H7 (cell line): ENCODE measurements around the gene GPR78. TPM values are rescaled to one million over a fixed set of nuclear protein-coding genes. Genes with fewer than 3 reads are reported as not detected.
"Not testable (repeated sequence)": the region's sequence is repeated elsewhere in the genome, so short reads cannot be mapped to it uniquely, and the experiment has no call there.

Experiments
- DNase-seq: peaks from one replicate; pipeline ENCODE4 v3.0.0; 2012
- H3K27me3 ChIP-seq: 2 replicates; pipeline ENCODE4 v1.6.0; 2011; ENCODE audit warnings: mild to moderate bottlenecking, low read length; ENCODE audit not compliant: control insufficient read depth, insufficient read depth
- H3K36me3 ChIP-seq: replicated peaks from 2 replicates; pipeline ENCODE4 v1.5.1; 2011; ENCODE audit warnings: low read length; ENCODE audit not compliant: control insufficient read depth, insufficient read depth
- H3K4me3 ChIP-seq: 2 replicates; pipeline ENCODE4 v1.5.1; 2011; ENCODE audit warnings: low read depth, mild to moderate bottlenecking, control low read depth, low read length, moderate library complexity; ENCODE audit not compliant: insufficient read depth
- total RNA-seq: library from RNA; depleted of rRNA; stranded (reverse); fragments of >200 nt; shearing (Covaris generic); gene quantifications from 2 replicates; pipeline ENCODE4 v1.2.3, GENCODE V29; 2014

The GPR78 gene
- total RNA-seq, 1 experiment from 2014 or later, result 1.5 TPM

DNA sequence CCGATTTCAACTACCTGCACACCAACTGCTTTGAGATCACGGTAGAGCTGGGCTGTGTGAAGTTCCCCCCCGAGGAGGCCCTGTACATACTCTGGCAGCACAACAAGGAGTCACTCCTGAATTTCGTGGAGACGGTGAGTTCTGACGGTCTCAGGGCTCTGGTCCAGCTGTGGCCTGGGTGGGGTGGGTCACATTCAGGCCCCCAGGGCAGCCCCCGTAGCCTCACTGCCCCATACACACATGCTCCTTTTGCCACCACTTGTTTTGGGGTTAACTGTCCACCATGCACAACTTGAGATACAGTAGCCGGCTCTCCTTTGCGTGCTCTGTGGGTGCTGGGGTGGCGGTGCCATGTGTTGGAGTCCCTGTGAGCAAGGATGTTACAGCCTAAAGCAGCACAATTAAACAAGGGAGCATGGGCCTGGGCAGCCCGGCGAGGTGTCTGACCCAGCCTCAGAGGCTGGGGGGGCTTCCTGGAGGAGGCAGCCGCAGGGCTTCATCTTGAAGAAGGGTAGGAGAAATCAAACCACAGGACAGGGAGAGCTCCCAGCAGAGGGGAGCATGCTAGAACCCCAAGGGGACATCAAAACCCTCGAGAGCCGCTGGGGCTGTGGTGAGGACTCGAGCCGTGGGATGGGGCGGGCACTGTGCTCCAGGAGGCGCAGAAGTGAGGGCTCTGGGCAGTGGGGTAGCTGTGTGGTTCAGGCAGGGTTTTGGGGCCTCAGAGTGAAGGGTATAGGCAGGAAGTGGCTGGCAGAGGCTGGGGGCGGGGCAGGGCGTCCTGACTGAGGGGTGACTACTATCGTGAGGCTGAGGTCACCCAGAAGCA is 34.4 kb downstream of the GPR78 start:
- no peak for DNase-seq
- Histone ChIP-seq H3K27me3 (no peaks in the 10 kb centered on the region), H3K4me3 (no peak overlapping the region), H3K36me3 (peaks cover 1% of the 10 kb centered on the region)

DNA sequence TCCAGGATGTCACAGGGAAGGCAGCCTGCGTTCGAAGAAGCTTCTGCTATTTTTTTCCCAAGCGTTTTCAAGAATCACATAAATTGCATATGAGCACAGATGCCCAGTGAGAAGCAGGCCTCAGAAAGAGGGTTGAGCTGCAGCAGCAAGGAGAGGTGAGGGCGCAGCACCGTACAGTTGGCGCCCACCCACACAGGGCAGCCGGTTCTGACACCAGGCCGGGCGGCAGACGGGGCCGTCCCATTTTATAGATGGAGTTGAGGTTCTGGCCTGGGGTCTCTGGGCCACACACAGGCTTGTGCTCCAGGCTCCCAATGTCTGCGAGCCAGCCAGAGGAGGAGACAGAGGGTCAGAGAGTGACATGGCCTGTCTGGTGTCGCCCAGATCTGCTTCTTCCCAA is 35.2 kb downstream of the GPR78 start:
- Histone ChIP-seq H3K27me3 (no peaks in the 10 kb centered on the region), H3K36me3 (peaks cover 1% of the 10 kb centered on the region), H3K4me3 (no peak overlapping the region)
- DNase-seq, result no peak

DNA sequence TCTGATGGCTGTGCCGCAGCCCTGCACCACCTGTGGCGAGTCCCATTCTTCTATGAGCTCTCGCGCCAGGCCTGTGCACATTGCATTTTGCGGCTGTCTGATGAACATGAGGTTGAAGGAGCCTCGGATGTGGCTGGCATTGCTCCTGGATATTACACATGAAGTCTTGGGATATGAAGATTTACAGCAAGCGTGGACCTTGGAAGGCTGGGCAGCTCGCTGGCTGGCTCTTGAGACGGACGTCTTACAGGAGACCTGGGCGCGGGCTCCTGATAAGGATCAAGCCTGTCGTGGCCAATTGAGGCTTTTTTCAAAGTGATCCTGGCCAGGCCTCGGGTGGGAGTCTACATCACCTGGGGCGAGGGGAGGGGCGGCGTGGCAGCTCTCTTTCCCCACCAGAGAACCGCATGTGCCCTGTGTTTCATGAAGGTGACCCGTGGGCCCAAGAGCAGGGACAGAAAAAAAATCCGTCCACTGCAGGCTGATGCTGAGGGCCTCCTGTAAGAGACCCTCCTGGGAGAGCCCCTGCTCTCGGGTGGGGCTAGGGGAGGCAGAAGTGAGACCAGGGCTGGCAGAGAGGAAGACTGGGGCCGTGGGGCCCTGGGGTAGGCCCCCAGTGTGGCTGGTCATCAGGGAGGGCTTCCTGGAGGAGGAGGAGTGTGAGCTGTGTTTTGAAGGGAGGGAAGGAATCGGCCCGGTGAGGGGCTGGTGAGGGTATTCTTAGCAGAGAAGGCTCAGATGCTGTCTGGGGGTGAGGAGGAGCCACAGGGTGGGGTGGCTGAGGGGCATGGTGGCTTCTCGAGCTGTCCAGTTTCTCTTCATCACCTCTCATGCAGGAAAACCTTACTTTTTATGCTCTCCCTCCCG is 36.0 kb downstream of the GPR78 start:
- Histone ChIP-seq H3K27me3 (no peaks in the 10 kb centered on the region), H3K36me3 (peaks cover 1% of the 10 kb centered on the region), H3K4me3 (no peak overlapping the region)
- no peak for DNase-seq

DNA sequence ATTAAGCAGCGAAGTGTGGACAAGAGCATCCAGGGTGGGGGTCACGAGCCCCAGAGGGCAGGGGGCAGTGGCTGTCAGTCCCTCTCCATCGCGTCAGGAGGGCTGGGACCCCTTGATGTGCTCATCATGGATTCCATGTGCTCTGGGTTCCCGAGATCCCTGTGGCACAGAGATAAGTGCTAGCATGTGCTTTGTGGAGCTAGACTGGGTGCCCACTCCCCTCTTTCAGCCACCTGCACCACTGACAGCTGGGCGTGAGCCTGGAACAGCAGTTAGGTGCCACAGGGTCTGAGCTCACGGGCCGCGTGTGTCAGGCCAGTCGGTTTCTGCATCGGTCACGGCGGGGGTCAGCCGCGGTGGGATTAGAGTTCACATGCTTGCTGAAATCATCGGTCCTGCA is 36.6 kb downstream of the GPR78 start:
- no peak for DNase-seq
- Histone ChIP-seq H3K27me3 (no peaks in the 10 kb centered on the region), H3K4me3 (no peak overlapping the region), H3K36me3 (peaks cover 1% of the 10 kb centered on the region)

DNA sequence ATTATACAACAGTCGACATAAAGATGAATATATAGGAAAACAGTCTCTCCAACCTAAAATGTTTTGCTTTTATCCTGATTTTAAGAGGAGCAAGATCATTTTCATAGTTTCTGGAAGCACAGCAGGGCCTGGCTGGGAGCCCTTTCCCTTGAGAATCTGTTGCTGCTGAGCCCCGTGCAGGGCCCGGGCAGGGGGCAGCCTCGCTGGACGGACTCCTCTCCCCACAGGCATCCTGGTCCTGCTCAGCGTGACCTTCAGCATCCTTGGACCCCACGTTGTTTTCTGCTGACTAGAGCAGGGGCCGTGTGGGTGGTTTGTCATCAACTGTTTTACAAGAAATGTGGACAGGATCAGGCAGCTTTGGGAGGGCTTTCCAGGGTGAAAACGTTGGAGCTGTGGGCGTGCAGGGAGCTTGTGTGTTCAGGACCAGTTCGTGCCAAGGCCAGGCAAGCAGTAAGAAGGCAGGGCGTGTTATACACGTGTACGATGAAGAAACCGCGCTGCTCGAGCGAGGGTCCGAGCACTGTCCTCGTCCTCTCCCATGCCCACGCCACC is 37.4 kb downstream of the GPR78 start:
- no peak for DNase-seq
- H3K36me3 ChIP-seq, result peaks cover 1% of the 10 kb centered on the region
- no peaks in the 10 kb centered on the region for H3K27me3 ChIP-seq
- no peak overlapping the region for H3K4me3 ChIP-seq

DNA sequence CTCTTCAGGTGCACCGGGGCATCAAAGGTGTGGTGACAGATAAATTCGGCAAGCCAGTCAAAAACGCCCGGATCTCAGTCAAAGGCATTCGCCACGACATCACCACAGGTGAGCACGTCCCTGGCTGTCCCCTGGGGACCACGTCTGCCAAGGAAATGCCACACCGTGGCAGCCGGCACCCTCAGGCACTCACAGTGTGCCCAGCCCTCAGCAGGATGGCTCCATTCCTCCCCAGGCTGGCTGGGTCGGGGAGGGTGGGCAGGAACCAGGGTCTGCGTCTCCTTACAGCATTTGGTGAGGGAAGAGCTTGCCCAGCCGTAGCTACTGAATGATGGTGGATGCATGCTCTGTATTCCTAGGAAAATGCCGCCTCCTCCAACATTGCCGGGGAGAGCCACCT is 38.2 kb downstream of the GPR78 start:
- peaks cover 1% of the 10 kb centered on the region for H3K36me3 ChIP-seq
- DNase-seq, result no peak
- H3K4me3 ChIP-seq, result no peak overlapping the region
- no peaks in the 10 kb centered on the region for H3K27me3 ChIP-seq

DNA sequence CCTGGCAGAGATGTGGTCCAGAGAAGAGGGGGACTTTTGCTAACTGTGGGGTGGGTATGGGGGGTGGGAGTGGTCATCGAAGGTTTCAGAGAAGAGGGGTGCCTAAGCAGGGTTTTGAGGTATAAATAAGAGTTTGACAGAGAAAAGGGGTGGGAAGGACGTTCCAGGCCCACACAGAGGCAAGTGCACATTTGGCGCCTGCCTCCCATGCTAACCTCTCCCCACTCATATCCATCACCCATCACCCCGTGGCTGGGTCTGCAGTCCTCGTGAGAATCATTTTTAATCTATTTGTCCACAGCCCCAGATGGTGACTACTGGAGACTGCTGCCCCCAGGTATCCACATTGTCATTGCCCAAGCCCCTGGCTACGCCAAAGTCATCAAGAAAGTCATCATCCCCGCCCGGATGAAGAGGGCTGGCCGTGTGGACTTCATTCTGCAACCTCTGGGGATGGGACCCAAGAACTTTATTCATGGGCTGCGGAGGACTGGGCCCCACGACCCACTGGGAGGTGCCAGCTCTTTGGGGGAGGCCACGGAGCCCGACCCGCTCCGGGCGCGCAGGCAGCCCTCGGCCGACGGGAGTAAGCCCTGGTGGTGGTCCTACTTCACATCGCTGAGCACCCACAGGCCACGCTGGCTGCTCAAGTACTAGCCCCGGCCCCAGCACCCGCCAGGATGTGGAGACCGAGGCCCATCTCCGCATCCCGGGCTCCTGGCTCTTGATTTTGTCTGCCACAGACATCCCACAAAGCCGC is 38.9 kb downstream of the GPR78 start:
- no peak for DNase-seq
- Histone ChIP-seq H3K27me3 (no peaks in the 10 kb centered on the region), H3K4me3 (no peak overlapping the region), H3K36me3 (peaks cover 1% of the 10 kb centered on the region)

DNA sequence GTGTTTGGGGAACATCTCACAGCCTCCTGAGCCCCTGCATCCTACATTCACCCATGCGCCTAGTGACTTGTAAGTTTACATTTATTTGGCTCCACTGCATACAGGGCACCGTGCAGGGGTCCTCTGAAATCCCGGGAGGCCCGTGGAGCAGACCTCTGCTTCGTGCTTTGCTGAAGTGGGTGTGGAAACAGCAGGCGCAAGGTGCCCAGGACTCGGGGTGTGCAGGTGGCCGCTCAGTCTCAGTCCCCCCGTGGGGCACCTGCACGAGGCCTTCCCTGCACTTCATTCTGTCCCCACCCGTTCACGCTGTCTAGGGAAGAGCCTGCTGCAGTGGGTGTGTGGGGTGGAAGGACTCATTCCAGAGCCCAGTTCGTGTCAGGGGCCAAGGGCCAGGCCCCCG is 40.9 kb downstream of the GPR78 start:
- H3K4me3 ChIP-seq, H3K36me3 ChIP-seq, H3K27me3 ChIP-seq, DNase-seq: not testable (repeated sequence)

DNA sequence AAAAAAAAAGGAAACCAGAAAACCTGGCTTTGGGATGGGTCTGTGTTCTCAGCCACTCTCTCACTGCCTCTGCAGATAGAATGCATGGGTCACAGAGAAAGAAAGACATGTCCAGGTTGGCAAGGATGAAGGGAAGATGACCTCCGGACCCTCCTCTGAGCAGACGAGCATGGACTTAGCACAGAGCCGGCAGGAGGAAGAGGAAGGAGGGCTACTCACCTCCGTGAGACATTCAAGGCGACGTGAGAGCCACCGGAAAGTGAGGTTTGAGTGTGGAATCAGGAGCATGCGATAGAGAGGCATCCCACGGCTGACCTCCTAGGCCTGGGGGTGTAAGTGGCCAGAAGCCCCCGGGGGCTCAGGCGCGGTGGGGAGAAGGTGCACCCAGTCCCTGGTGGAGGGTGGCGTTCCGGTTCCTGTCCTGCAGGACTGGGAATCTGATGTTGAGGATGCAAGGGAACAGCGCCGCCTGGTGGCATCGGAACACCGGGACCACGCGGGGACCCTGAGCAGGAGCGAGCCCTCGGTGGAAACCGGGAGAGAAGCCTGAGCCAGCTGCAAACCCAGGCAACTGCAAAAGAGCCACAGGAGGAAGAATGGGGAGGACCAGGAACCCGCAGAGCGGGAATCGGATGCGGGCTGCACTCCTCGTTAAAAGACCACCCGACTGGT is 44.5 kb downstream of the GPR78 start:
- not testable (repeated sequence) for H3K36me3 ChIP-seq, H3K27me3 ChIP-seq, H3K4me3 ChIP-seq, DNase-seq

DNA sequence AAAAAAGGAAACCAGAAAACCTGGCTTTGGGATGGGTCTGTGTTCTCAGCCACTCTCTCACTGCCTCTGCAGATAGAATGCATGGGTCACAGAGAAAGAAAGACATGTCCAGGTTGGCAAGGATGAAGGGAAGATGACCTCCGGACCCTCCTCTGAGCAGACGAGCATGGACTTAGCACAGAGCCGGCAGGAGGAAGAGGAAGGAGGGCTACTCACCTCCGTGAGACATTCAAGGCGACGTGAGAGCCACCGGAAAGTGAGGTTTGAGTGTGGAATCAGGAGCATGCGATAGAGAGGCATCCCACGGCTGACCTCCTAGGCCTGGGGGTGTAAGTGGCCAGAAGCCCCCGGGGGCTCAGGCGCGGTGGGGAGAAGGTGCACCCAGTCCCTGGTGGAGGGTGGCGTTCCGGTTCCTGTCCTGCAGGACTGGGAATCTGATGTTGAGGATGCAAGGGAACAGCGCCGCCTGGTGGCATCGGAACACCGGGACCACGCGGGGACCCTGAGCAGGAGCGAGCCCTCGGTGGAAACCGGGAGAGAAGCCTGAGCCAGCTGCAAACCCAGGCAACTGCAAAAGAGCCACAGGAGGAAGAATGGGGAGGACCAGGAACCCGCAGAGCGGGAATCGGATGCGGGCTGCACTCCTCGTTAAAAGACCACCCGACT is 50.2 kb downstream of the GPR78 start:
- not testable (repeated sequence) for H3K27me3 ChIP-seq, H3K4me3 ChIP-seq, H3K36me3 ChIP-seq, DNase-seq

DNA sequence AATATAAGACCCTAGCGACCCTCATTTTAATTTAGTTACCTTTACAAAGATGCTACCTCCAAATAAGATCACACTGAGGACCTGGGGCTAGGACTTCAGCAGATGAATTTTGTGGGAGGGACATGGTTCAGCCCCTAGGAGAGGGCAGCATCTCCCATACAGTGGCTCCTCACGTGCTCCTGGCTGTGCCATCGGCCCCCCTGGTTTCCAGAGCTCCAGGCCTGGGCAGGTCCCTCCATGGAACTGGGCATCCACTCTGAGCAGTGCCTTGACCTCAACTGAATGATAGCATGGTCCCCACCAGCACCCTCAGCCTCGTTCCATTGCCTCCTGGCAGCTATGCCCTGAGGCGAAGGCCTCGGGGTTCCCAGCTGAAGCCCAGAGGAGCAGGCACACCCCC is 51.7 kb downstream of the GPR78 start:
- H3K4me3 ChIP-seq, H3K36me3 ChIP-seq, DNase-seq, H3K27me3 ChIP-seq: not testable (repeated sequence)

DNA sequence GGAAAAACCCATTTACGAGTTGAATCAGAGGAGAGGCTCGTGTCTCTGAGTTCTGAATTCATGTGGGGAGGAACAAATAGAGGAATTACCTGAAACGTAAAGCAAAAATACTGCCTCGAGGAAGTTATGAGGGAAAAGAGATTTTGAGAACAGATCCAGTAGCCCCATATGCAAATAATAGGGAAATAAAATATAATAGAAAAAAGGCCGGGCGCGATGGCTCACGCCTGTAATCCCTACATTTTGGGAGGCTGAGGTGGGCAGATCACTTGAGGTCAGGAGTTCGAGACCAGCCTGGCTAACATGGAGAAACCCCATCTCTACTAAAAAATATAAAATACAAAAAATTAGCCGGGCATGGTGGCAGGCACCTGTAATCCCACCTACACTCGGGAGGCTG is 54.6 kb downstream of the GPR78 start:
- H3K36me3 ChIP-seq, result not testable (repeated sequence)

DNA sequence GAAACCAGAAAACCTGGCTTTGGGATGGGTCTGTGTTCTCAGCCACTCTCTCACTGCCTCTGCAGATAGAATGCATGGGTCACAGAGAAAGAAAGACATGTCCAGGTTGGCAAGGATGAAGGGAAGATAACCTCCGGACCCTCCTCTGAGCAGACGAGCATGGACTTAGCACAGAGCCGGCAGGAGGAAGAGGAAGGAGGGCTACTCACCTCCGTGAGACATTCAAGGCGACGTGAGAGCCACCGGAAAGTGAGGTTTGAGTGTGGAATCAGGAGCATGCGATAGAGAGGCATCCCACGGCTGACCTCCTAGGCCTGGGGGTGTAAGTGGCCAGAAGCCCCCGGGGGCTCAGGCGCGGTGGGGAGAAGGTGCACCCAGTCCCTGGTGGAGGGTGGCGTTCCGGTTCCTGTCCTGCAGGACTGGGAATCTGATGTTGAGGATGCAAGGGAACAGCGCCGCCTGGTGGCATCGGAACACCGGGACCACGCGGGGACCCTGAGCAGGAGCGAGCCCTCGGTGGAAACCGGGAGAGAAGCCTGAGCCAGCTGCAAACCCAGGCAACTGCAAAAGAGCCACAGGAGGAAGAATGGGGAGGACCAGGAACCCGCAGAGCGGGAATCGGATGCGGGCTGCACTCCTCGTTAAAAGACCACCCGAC is 55.8 kb downstream of the GPR78 start:
- H3K36me3 ChIP-seq, H3K4me3 ChIP-seq, DNase-seq, H3K27me3 ChIP-seq: not testable (repeated sequence)

More for the DNA sequence above, 54.6 kb downstream of the GPR78 start:
- DNase-seq, H3K27me3 ChIP-seq, H3K4me3 ChIP-seq: not testable (repeated sequence)
